Upper lobe of right lung (tissue), 1 donor: Measurements from ENCODE around the gene LY6G6D. TPM values are rescaled to one million over a fixed set of nuclear protein-coding genes. Genes with fewer than 3 reads are reported as not detected.
A peak's percentile ranks its signal among the peaks of the same experiment; 100 is the strongest.

Experiments
- ATAC-seq: fragments of 200-7000 bp; cut with Tn5 transposase; one replicate; pipeline ENCODE4 v1.9.1; 2020; ENCODE audit warnings: mild to moderate bottlenecking, moderate library complexity
- DNase-seq: peaks from one replicate; pipeline ENCODE4 v3.0.0-alpha.2; 2020
- H3K27ac ChIP-seq: fragments of 200-600 bp; one replicate; pipeline ENCODE4 v1.8.0; 2022
- H3K27me3 ChIP-seq: fragments of 200-600 bp; one replicate; pipeline ENCODE4 v1.8.0; 2022; ENCODE audit warnings: mild to moderate bottlenecking
- H3K36me3 ChIP-seq: fragments of 200-600 bp; one replicate; pipeline ENCODE4 v1.8.0; 2022
- H3K4me1 ChIP-seq: fragments of 200-600 bp; one replicate; pipeline ENCODE4 v1.8.0; 2022
- H3K4me3 ChIP-seq: fragments of 200-600 bp; one replicate; pipeline ENCODE4 v1.8.0; 2022; ENCODE audit warnings: mild to moderate bottlenecking
- H3K9me3 ChIP-seq: fragments of 200-600 bp; one replicate; pipeline ENCODE4 v1.8.0; 2022
- intact Hi-C: fragments of 100-400 bp; cut with DNase I; formaldehyde crosslinking; loops from one replicate; pipeline ENCODE4 v1.11.0; 2022
- total RNA-seq: library from RNA; stranded (reverse); fragmentation: NEBNext Ultra II Directional; extraction: Animal tissue kit (Norgen Biotek cat#: 25700); gene quantifications from one replicate; pipeline ENCODE4 v1.2.1, GENCODE V29; 2021
- TF ChIP-seq, protein P1 (sequence below): fragments of 200-600 bp; IDR thresholded peaks from one replicate; pipeline ENCODE4 v1.8.0; 2022; ENCODE audit warnings: antibody characterized with exemption
- donor health status: DM: no; HTN: yes; CAD: no; lungs with severe emphysema.

The LY6G6D gene
- total RNA-seq, 1 donor from 2014 or later, result not detected

DNA sequence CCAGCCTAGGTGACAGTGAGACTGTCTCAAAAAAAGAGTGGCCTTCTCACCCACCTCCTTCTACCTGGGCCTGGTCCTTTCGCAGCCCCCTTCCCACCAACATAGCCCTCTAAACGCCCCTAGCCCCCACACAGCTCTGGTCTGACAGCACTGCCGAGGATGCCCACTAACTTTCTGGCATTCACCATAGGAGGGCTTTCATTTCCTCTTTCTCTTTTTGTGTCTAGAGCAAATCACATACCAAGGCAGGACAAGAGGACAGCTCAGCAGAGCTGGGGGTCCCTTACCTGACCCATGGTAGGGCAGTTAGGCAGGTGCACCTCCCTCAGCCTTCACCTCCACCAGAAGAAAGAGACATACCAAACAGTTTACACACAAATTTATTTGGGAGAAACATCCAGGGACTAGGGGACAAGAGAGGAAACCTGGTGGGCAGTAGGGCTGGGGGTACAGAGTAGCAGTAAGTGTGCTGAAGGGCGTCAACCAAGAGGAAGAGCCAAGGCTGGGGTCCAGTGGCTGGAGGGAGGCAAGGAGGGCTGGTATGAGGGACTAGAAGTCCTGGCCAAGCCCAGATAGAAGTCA, 38.7 kb upstream of the LY6G6D start:
- DNase-seq (no peak), ATAC-seq (no peak)
- peaks cover 21% of the 10 kb centered on the region for H3K36me3 ChIP-seq
- H3K27ac ChIP-seq, result no peak overlapping the region
- peaks cover 11% of the 10 kb centered on the region for H3K4me1 ChIP-seq
- H3K9me3 ChIP-seq, result no peaks in the 10 kb centered on the region
- no peak overlapping the region for H3K4me3 ChIP-seq
- TF ChIP-seq, protein P1, sequence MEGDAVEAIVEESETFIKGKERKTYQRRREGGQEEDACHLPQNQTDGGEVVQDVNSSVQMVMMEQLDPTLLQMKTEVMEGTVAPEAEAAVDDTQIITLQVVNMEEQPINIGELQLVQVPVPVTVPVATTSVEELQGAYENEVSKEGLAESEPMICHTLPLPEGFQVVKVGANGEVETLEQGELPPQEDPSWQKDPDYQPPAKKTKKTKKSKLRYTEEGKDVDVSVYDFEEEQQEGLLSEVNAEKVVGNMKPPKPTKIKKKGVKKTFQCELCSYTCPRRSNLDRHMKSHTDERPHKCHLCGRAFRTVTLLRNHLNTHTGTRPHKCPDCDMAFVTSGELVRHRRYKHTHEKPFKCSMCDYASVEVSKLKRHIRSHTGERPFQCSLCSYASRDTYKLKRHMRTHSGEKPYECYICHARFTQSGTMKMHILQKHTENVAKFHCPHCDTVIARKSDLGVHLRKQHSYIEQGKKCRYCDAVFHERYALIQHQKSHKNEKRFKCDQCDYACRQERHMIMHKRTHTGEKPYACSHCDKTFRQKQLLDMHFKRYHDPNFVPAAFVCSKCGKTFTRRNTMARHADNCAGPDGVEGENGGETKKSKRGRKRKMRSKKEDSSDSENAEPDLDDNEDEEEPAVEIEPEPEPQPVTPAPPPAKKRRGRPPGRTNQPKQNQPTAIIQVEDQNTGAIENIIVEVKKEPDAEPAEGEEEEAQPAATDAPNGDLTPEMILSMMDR, result no peak
- H3K27me3 ChIP-seq, result no peaks in the 10 kb centered on the region
- intact Hi-C loops, result no loop called here

DNA sequence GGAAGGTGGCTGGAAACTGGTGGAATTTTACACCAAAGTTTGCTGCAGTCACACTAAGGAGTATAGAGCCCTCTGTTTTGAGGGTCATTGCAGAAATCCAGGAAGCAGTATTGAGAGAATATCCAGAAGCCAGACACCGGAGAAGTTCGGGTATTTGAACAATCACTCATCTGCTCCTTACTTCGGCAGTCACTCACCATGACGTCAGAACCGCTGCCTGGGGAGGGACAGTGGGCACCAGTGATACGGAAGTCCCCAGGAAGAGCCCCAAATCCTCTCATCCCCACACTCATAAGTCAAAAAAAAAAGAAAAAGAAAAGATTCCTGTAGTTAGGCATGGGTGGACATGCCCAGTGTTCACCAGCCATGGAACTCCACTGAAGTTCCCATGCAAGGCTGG, 38.2 kb upstream of the LY6G6D start:
- TF ChIP-seq, protein P1, result no peak
- no peak overlapping the region for H3K4me3 ChIP-seq
- H3K4me1 ChIP-seq, result peaks cover 16% of the 10 kb centered on the region
- no peak overlapping the region for H3K27ac ChIP-seq
- intact Hi-C loops, result no loop called here
- no peaks in the 10 kb centered on the region for H3K27me3 ChIP-seq
- DNase-seq (no peak), ATAC-seq (no peak)
- peaks cover 16% of the 10 kb centered on the region for H3K36me3 ChIP-seq
- no peaks in the 10 kb centered on the region for H3K9me3 ChIP-seq

DNA sequence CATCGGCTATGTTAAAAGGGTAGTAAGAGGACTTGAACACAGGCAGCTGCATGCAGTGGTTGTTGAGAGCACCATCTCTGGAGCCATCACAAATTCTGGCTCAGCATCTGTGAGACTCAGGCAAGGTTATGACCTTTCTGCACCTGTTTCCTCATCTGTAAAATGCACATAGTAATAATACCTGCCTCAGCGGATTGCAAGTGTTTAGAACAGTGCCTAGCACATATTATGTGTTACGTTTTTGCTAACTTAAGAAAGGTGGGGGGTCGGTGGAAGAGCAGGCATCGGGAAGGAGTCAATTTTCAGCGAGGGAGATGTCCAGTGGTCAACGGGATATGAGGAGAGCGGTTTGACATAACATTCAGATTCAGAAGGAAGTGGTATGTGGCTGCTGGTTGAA, 37.2 kb upstream of the LY6G6D start:
- intact Hi-C loops, result no loop called here
- Histone ChIP-seq H3K4me3 (no peak overlapping the region), H3K9me3 (no peaks in the 10 kb centered on the region), H3K4me1 (peaks cover 20% of the 10 kb centered on the region), H3K27ac (no peak overlapping the region), H3K27me3 (no peaks in the 10 kb centered on the region), H3K36me3 (peaks cover 5% of the 10 kb centered on the region)
- TF ChIP-seq, protein P1, result no peak
- ATAC-seq, result no peak
- no peak for DNase-seq

DNA sequence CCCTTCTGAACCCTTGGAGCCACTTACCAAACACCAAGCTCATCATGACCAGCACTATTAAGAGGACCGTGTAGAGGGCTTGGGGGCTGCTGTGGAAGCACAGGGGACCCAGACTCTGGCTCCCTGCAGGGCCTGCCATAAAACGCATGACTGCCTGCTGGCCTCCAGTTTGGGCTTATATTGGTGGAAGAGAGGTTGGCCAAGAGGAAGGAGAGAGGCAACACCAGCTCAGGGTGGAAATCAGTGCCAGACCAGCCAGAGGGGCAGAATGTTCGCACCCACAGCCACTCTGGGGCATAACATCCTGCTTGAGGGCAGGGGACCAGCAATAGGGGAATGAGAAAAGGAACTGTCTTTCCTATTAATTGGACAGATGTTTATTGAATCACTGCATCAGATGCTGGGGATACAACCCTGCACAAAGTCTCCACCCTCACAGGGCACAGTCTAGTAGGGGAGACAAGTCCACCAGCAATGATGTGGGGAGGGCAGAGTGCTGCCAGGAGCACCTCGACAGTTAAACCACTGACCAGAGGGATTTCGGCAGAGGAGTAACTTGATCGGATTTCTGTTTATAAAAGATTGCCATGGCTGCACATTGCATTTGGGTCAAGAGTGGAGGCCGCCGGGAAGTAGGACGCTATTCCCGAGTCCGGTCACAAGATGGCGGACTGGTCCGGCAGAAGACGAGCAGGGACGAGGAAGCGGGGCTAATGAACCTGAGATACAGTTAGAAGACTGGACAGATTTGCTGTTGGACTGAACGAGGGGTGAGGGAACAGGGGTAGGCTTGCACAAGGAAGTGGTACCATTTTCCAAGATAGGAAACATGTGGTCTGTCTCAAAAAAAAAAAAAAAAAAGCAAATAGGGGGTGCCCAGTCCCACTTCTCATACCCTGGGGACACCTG, 34.7 kb upstream of the LY6G6D start, which contains the start of gene LY6G5C:
LY6G5C (minus strand) TSS at position 842 of the 909 bp plus-strand sequence; CDS start at position 148, 694 bp downstream.
- Histone ChIP-seq H3K27ac (peak within 1 kb of the TSS; percentile 75), H3K4me1 (peaks cover 21% of the 10 kb centered on the region), H3K36me3 (no peaks in the 10 kb centered on the region), H3K27me3 (no peaks in the 10 kb centered on the region), H3K9me3 (no peaks in the 10 kb centered on the region), H3K4me3 (peak within 1 kb of the TSS; percentile 71)
- ATAC-seq (peak; percentile 91), DNase-seq (peak; percentile 90)
- TF ChIP-seq, protein P1, result peak; percentile 79
- intact Hi-C loops, result no loop called here

DNA sequence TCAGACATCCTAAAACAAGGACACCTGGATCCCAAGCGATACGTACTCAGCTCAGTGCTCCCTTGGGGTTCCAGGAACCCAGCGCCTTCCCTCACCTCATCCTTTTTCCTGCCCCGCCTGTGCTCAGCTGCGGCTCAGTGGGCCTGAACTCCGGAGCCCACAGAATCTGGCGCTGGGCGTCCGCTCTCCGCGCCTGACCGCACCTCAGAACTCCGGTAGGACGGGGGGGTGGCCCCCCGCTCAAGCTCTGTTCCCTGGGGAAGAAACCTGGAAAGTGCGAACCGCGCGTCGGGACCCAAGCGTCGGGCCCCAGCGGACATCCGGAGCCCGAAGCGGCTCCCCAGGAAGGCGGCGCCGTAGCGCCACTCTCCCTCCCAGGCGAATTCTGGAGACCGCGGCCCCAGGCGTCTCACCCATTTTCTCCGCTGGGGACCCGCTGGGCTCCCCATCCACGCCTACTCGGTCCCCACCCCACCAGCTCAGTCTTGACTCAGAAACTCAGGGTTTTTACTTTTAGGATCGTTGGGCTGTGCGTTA, 33.9 kb upstream of the LY6G6D start:
- H3K4me3 ChIP-seq, result peak overlapping the region; percentile 71
- ATAC-seq, result peak; percentile 55
- H3K4me1 ChIP-seq, result peaks cover 21% of the 10 kb centered on the region
- intact Hi-C loops, result no loop called here
- DNase-seq, result peak; percentile 79
- TF ChIP-seq, protein P1, result no peak
- peaks cover 5% of the 10 kb centered on the region for H3K36me3 ChIP-seq
- no peaks in the 10 kb centered on the region for H3K27me3 ChIP-seq
- H3K9me3 ChIP-seq, result no peaks in the 10 kb centered on the region
- H3K27ac ChIP-seq, result peak overlapping the region; percentile 75
